Activated CD8-positive, alpha-beta memory T cell treated with anti-CD3 and anti-CD28 coated beads, Interleukin-2, amount 50 U/mL, for 1 hour (primary cell): ENCODE measurements around the gene NSL1.
"Not testable (repeated sequence)": the region's sequence is repeated elsewhere in the genome, so short reads cannot be mapped to it uniquely, and the experiment has no call there.

Experiments
- DNase-seq: peaks from one replicate; pipeline ENCODE4 v3.0.0-alpha.2; 2020; ENCODE audit errors: extremely low read depth

The NSL1 gene

GRCh38 chr1:212749821-212750535 is 41.6 kb downstream of the NSL1 start:
- no peak for DNase-seq

- no peak for DNase-seq
Observed at GRCh38 chr1:212746546-212746945, 45.0 kb downstream of the NSL1 start.

- no peak for DNase-seq
Observed at GRCh38 chr1:212745303-212745702, 46.3 kb downstream of the NSL1 start.

GRCh38 chr1:212743901-212744475 is 47.6 kb downstream of the NSL1 start:
- DNase-seq = no peak

- no peak for DNase-seq
Observed at GRCh38 chr1:212738330-212738729, 53.2 kb downstream of the NSL1 start.

- no peak for DNase-seq
Observed at GRCh38 chr1:212737559-212737958, 54.0 kb downstream of the NSL1 start.

- DNase-seq = no peak
Observed at GRCh38 chr1:212733109-212733508, 58.5 kb downstream of the NSL1 start.

- no peak for DNase-seq
Observed at GRCh38 chr1:212731630-212732029, 59.9 kb downstream of the NSL1 start.

- no peak for DNase-seq
Observed at GRCh38 chr1:212728606-212729005, 63.0 kb downstream of the NSL1 start.

- no peak for DNase-seq
Observed at GRCh38 chr1:212727386-212728181, 64.0 kb downstream of the NSL1 start.

- not testable (repeated sequence) for DNase-seq
Observed at GRCh38 chr1:212724679-212725078, 66.9 kb downstream of the NSL1 start.

GRCh38 chr1:212722270-212722957 is 69.2 kb downstream of the NSL1 start:
- no peak for DNase-seq

- DNase-seq = no peak
Observed at GRCh38 chr1:212721388-212722247, 70.0 kb downstream of the NSL1 start.

GRCh38 chr1:212719633-212720032 is 71.9 kb downstream of the NSL1 start:
- DNase-seq = no peak

- no peak for DNase-seq
Observed at GRCh38 chr1:212718499-212718898, 73.1 kb downstream of the NSL1 start.

GRCh38 chr1:212716161-212716560 is 75.4 kb downstream of the NSL1 start:
- DNase-seq = no peak

- DNase-seq = no peak
Observed at GRCh38 chr1:212713465-212714136, 78.0 kb downstream of the NSL1 start.

- DNase-seq = no peak
Observed at GRCh38 chr1:212712451-212713303, 78.9 kb downstream of the NSL1 start.

- DNase-seq = not testable (repeated sequence)
Observed at GRCh38 chr1:212711974-212712373, 79.6 kb downstream of the NSL1 start.

GRCh38 chr1:212710566-212710965 is 81.0 kb downstream of the NSL1 start:
- no peak for DNase-seq
